Smooth muscle cell (in vitro differentiated cells): Measurements from ENCODE around the gene PCYT2. TPM values are rescaled to one million over a fixed set of nuclear protein-coding genes. Genes with fewer than 3 reads are reported as not detected.
"Not testable (repeated sequence)": the region's sequence is repeated elsewhere in the genome, so short reads cannot be mapped to it uniquely, and the experiment has no call there.

Experiments
- DNase-seq: peaks from one replicate; lab custom pipeline; 2025; ENCODE audit not compliant: unreplicated experiment; lab: John Stamatoyannopoulos, UW
- H2AFZ ChIP-seq: fragments of 200-600 bp; sonication (generic); 2 replicates; pipeline ENCODE4 v1.6.0; 2016; ENCODE audit warnings: antibody characterized with exemption, low read depth, mild to moderate bottlenecking
- H3F3A ChIP-seq: fragments of 200-600 bp; sonication (generic); 2 replicates; pipeline ENCODE4 v1.6.0; 2017; ENCODE audit warnings: antibody characterized with exemption, low read depth
- H3K27ac ChIP-seq: fragments of 200-600 bp; sonication (generic); 2 replicates; pipeline ENCODE4 v1.5.1; 2016; ENCODE audit warnings: low read depth, mild to moderate bottlenecking
- H3K27me3 ChIP-seq: fragments of 200-600 bp; sonication (generic); 2 replicates; pipeline ENCODE4 v1.6.1; 2016; ENCODE audit warnings: low read depth, mild to moderate bottlenecking
- H3K36me3 ChIP-seq: fragments of 200-600 bp; sonication (generic); 2 replicates; pipeline ENCODE4 v1.5.1; 2016; ENCODE audit warnings: low read depth
- H3K4me1 ChIP-seq: fragments of 200-600 bp; sonication (generic); 2 replicates; pipeline ENCODE4 v1.5.1; 2016; ENCODE audit warnings: low read depth
- H3K4me2 ChIP-seq: fragments of 200-600 bp; sonication (generic); 2 replicates; pipeline ENCODE4 v1.6.0; 2016; ENCODE audit warnings: mild to moderate bottlenecking
- H3K4me3 ChIP-seq: fragments of 200-600 bp; sonication (generic); 2 replicates; pipeline ENCODE4 v1.5.1; 2016; ENCODE audit warnings: mild to moderate bottlenecking
- H3K79me2 ChIP-seq: fragments of 200-600 bp; sonication (generic); 2 replicates; pipeline ENCODE4 v1.6.0; 2016; ENCODE audit warnings: low read depth, mild to moderate bottlenecking
- H3K9ac ChIP-seq: fragments of 200-600 bp; sonication (generic); 2 replicates; pipeline ENCODE4 v1.6.0; 2016; ENCODE audit warnings: low read depth
- H3K9me3 ChIP-seq: fragments of 200-600 bp; sonication (generic); replicated peaks from 2 replicates; pipeline ENCODE4 v1.5.1; 2016; ENCODE audit warnings: low read depth
- H4K20me1 ChIP-seq: fragments of 200-600 bp; sonication (generic); 2 replicates; pipeline ENCODE4 v1.6.0; 2016; ENCODE audit warnings: low read depth
- CTCF ChIP-seq: fragments of 200-600 bp; sonication (generic); IDR thresholded peaks from 2 replicates; pipeline ENCODE4 v1.5.1; 2017; ENCODE audit warnings: borderline replicate concordance, mild to moderate bottlenecking, antibody characterized with exemption; ENCODE audit not compliant: insufficient read depth, poor library complexity, severe bottlenecking
- WGBS: methylation state at CpG from one replicate; pipeline ENCODE4 v1.1.7; 2016; ENCODE audit warnings: low lambda C conversion rate; 5-methylcytosine and 5-hydroxymethylcytosine counted together
- polyA plus RNA-seq: library from polyadenylated mRNA; unstranded; fragments of >200 nt; fragmentation: Nextera tagmentation; extraction: Ambion mirVana; gene quantifications from 2 replicates; pipeline ENCODE4 v1.2.1, GENCODE V29; 2016
- total RNA-seq: library from RNA; depleted of rRNA; stranded (reverse); fragments of >200 nt; gene quantifications from 2 replicates; pipeline ENCODE4 v1.2.3, GENCODE V29; 2014

The PCYT2 gene
- total and polyA plus RNA-seq, 2 experiments from 2014 or later, result 11.4 to 50.6 TPM

GRCh38 chr17:81918832-81919545, 7.8 kb upstream of the PCYT2 start:
- peaks cover 81% of the 10 kb centered on the region for H4K20me1 ChIP-seq
- 97% methylated on average over 14 of the region's 15 CpGs for WGBS
- no peak overlapping the region for H3K4me3 ChIP-seq
- no peak for DNase-seq
- no peak overlapping the region for H3K9ac ChIP-seq
- no peak overlapping the region for H2AFZ ChIP-seq
- peaks cover 74% of the 10 kb centered on the region for H3K79me2 ChIP-seq
- H3F3A ChIP-seq, result peaks cover 4% of the 10 kb centered on the region
- H3K4me1 ChIP-seq, result peaks cover 16% of the 10 kb centered on the region
- no peaks in the 10 kb centered on the region for H3K36me3 ChIP-seq
- no peak overlapping the region for H3K27ac ChIP-seq
- no peak for TF ChIP-seq CTCF
- H3K27me3 ChIP-seq, result no peaks in the 10 kb centered on the region
- H3K9me3 ChIP-seq, result no peaks in the 10 kb centered on the region
- no peak overlapping the region for H3K4me2 ChIP-seq

GRCh38 chr17:81918333-81918669, 7.1 kb upstream of the PCYT2 start:
- peak overlapping the region; percentile 95 for H3K4me3 ChIP-seq
- not testable (repeated sequence) for H3K36me3 ChIP-seq, H3K9ac ChIP-seq, H3K4me1 ChIP-seq, H3K27me3 ChIP-seq, H3F3A ChIP-seq, DNase-seq, H2AFZ ChIP-seq, H3K27ac ChIP-seq, H3K9me3 ChIP-seq
- 54% methylated on average over 8 of the region's 9 CpGs for WGBS
- peaks cover 77% of the 10 kb centered on the region for H4K20me1 ChIP-seq
- peaks cover 68% of the 10 kb centered on the region for H3K79me2 ChIP-seq
- peak overlapping the region; percentile 88 for H3K4me2 ChIP-seq

GRCh38 chr17:81917565-81918332, 6.5 kb upstream of the PCYT2 start, which contains the start of gene SIRT7:
SIRT7 (minus strand) TSS chr17:81918176; CDS start chr17:81918131, 45 bp downstream.
- peaks cover 4% of the 10 kb centered on the region for H3F3A ChIP-seq
- H3K4me2 ChIP-seq, result peak within 1 kb of the TSS; percentile 88
- WGBS, result 1% methylated on average over 87 of the region's 94 CpGs
- H4K20me1 ChIP-seq, result peaks cover 77% of the 10 kb centered on the region
- H3K4me1 ChIP-seq, result peaks cover 3% of the 10 kb centered on the region
- peak; percentile 43 for DNase-seq
- peak within 1 kb of the TSS; percentile 95 for H3K4me3 ChIP-seq
- no peaks in the 10 kb centered on the region for H3K27me3 ChIP-seq
- H2AFZ ChIP-seq, result no peak within 1 kb of the TSS
- H3K27ac ChIP-seq, result peak within 1 kb of the TSS; percentile 19
- H3K79me2 ChIP-seq, result peaks cover 62% of the 10 kb centered on the region
- peak within 1 kb of the TSS; percentile 15 for H3K9ac ChIP-seq
- no peaks in the 10 kb centered on the region for H3K36me3 ChIP-seq
- H3K9me3 ChIP-seq, result no peaks in the 10 kb centered on the region
- TF ChIP-seq CTCF, result no peak

GRCh38 chr17:81916234-81917001, 5.2 kb upstream of the PCYT2 start:
- Histone ChIP-seq H4K20me1 (peaks cover 74% of the 10 kb centered on the region), H3K79me2 (peaks cover 49% of the 10 kb centered on the region), H3K9ac (no peak overlapping the region), H3K4me2 (peak overlapping the region; percentile 88), H3K36me3 (no peaks in the 10 kb centered on the region), H3K4me1 (peaks cover 3% of the 10 kb centered on the region), H3F3A (peaks cover 13% of the 10 kb centered on the region), H3K27ac (peak overlapping the region; percentile 30), H3K9me3 (no peaks in the 10 kb centered on the region), H3K4me3 (peak overlapping the region; percentile 95), H3K27me3 (no peaks in the 10 kb centered on the region), H2AFZ (no peak overlapping the region)
- no peak for TF ChIP-seq CTCF
- 79% methylated on average over 21 of the region's 21 CpGs for WGBS
- DNase-seq, result no peak
